ENCODE results near the gene FAM111A.

Gene FAM111A

DNA sequence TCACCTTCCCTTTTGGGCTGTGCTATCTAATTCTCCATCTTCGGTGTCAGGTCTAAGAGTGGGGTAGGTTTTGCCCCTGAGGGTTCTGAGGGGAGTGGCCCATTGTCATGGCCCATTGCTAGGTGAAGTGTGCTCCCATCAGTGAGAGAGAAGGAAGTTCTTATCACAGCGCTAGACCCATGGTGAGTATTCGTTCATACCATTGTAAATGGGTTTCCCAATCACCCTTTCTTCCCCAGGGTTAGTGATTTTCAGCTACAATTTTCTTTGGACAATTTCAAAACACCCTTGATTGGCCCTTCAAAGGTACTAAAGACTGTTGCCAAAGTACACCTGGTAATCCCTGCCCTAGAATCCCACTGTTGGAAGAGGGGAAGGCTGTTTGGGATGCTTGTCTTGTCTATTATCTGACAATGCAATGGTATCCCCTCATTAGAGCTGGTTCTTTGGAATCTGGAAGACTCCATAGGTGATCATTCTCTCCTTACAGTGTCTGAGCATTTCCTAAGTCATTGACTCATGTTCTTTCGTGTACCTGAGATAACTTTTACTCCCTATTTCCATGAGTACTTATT, 49.9 kb downstream of the FAM111A start:
- in situ Hi-C loops (cut with MboI; ENCODE audit: low pct_unique_long_range_greater_than_20kb, low sequenced_read_pairs), result no loop called here
- no peak for DNase-seq

DNA sequence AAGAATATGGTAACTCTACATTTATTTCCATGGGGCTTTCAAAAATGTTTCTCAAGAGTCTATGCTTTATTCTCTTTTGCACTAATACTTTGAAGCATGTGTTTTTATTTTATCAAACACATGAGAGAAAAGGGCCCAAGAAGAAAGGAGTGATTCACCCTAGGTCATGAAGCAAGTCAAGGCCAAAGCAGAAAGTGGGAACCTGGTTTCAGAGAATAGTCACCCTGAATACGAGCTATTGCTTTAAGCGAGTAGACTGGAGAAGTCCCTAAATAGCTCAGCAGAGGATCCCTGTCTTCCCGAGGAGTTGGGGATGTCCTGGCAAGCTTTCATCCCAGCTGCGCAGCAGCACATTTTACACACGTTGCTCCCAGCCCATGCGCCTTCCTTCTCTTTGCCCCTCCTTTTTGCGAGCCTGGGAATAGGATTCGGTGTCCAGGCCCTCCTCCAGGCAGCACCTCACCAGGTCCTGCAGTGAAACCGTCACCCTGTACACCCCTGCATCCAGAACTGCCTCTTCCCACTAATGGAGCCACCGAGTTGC, 51.0 kb downstream of the FAM111A start:
- DNase-seq, result no peak
- in situ Hi-C loops (cut with MboI; ENCODE audit: low pct_unique_long_range_greater_than_20kb, low sequenced_read_pairs), result no loop called here

DNA sequence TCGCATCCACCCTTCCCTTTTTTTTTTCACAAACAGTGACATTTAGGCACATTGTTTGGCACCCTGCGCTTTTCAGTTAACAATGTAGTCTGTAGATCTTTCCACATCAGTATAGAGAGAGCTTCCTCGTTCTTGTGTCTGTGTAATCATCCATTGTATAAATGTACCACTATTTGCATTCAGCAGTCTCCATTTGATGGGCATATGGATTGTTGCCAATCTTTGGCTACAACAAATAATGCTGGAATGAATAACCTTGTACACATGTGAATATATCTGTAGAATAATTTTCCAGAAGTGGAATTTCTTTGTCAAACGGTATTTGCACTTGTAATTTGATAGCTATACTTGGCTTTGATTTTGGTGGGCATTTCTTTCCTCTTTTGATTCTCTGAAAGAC, 52.9 kb downstream of the FAM111A start:
- no peak for DNase-seq
- in situ Hi-C loops (cut with MboI; ENCODE audit: low pct_unique_long_range_greater_than_20kb, low sequenced_read_pairs), result no loop called here

DNA sequence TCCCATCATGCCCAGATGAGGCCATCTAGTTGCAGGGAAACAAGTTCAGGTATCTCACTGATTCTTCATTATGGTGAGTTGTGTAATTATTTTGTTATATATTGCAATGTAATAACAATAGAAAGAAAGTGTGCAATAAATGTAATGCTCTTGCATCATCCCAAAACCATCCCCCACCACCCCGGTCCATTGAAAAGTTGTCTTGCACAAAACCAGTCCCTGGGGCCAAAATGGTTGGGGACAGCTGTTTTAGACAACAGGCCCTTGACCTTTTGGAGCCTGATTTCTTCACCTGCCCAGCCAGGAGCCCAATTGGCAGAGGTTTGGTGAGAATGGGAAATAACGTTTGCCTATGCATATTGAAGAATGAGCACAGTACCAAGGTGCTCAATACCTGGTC, 54.1 kb downstream of the FAM111A start:
- in situ Hi-C loops (cut with MboI; ENCODE audit: low pct_unique_long_range_greater_than_20kb, low sequenced_read_pairs), result no loop called here
- DNase-seq, result no peak

DNA sequence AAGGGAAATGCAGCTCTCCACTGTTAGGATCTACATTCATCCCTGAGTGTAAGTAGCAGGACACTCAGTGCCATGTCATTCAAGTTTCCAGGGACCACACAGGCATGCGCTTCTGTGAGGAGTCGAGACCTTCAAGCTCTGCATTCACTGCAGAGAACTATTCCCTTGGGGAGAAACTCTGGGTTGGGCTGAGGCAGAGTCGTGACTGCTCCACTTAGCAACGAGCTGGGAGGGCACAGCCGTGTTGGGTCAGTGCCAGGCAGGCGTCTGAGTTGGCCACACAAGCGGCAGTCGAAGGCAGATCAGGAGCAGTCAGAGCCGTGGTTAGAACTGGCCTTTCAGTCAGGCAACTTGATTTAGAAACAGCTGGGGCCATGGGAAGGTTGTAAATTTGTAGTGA, 55.3 kb downstream of the FAM111A start:
- DNase-seq, result no peak
- in situ Hi-C loops (cut with MboI; ENCODE audit: low pct_unique_long_range_greater_than_20kb, low sequenced_read_pairs), result no loop called here

DNA sequence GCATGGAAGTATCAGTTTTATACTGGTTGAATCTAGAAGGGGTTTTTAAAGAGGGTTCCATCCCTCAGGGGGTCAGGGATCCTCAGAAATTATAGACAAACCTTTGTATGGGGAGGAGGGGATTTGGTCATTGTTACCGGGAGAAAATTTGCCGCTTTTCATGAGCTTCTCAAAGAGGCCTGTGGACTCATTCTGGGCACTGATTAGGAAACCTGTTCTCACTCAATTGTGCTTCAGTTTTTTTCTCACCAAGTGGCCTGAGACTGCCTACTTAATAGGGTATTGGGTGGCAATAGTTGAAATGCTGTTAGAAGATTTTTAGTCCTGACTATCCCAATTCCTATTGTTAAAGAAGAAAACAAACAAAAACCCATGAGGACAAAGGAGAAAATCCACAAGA, 56.1 kb downstream of the FAM111A start:
- in situ Hi-C loops (cut with MboI; ENCODE audit: low pct_unique_long_range_greater_than_20kb, low sequenced_read_pairs), result no loop called here
- DNase-seq, result no peak

DNA sequence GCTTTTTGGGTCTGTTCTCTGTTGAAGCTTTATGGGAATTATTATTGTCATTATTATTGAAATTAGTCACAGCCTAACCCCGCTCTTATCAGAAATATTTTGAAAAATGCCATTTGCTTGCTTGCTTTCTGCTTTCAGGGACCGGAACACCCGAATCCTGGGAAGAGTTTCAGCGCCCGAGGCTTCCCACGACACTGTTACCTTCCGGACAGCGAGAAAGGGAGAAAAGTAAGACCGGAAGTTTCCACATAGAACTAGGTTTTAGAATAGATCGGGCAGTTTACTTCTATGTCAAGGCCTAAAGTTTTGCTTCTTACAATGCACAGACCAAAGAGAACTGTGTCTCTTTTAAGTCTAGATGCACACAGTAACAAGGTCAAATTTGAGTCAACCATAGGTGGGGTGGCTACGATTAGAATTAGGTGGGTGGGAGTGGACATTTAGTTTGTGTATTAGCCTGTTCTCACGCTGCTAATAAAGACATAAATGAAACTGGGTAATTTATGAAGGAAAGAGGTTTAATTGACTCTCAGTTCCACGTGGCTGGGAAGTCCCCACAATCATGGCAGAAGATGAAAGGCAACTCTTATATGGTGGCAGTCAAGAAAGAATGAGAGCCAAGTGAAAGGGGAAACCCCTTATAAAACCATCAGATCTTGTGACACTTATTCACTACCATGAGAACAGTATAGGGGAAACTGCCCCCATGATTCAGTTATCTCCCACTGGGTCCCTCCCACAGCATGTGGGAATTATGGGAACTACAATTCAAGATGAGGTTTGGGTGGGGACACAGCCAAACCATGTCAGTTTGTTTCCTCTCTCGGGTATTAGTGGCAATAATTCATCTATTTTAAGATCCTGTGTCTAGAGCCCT, 57.1 kb downstream of the FAM111A start:
- no peak for DNase-seq

DNA sequence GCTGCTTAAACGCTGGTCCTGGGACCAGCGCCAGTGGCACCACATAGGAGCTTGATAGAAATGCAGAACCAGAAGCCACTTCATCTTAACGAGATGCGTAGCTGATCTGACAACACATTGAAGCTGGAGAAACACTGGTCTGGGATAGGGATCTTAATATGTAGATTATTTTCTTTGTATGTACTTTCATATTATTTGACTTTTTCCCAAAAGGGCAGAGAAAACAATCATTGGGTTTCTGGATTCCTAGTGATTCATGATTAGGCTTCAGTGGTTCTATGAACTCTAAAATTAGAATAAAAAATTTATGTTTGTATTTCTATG, 57.7 kb downstream of the FAM111A start:
- no peak for DNase-seq
- in situ Hi-C loops (cut with MboI; ENCODE audit: low pct_unique_long_range_greater_than_20kb, low sequenced_read_pairs), result no loop called here

More for the DNA sequence above, 57.1 kb downstream of the FAM111A start:
- in situ Hi-C loops (cut with MboI; ENCODE audit: low pct_unique_long_range_greater_than_20kb, low sequenced_read_pairs), result no loop called here

DNA sequence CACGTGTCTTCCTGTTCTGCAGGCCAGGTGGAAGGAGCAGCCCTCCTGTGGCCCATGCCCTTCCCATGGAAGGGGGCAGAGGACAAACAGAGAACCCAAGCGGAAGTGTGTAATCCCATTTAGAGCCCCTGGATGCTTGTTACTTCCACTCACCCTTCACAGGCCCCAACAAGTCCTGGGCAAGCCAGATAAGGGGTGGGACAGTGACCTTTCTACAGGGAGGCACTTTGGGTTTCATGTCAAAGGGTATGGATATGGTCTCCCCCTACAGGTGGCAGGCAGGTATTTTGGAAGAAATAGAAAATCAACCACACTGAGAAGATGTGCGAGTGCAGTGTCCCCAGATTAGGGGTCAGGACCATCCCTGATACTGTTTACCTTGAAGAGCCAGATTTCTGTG, 58.7 kb downstream of the FAM111A start:
- DNase-seq, result peak; percentile 16
- in situ Hi-C loops (cut with MboI; ENCODE audit: low pct_unique_long_range_greater_than_20kb, low sequenced_read_pairs), result no loop called here
